WTC11 (cell line): ENCODE measurements around the gene MOGAT2. TPM values are rescaled to one million over a fixed set of nuclear protein-coding genes. Genes with fewer than 3 reads are reported as not detected.

Source experiments
- ATAC-seq: fragments of 200-7000 bp; cut with Tn5 transposase; 2 replicates; pipeline ENCODE4 v1.10.0; 2021; ENCODE audit warnings: mild to moderate bottlenecking, moderate library complexity
- CTCF ChIA-PET: fragments of 300-600 bp; sonication (Branson Sonifier 250); formaldehyde crosslinking; loops from one replicate; lab custom pipeline; 2021; ENCODE audit warnings: antibody characterized with exemption; lab: Charles Lee
- POLR2A ChIA-PET: fragments of 350-600 bp; sonication (Branson Sonifier 250); formaldehyde crosslinking; loops from one replicate; lab custom pipeline; 2021; ENCODE audit warnings: antibody characterized with exemption; lab: Charles Lee
- DNase-seq: peaks from one replicate; pipeline ENCODE4 v3.0.0; 2021; ENCODE audit warnings: low spot score
- H3K27ac Mint-ChIP-seq: 2 replicates; pipeline ENCODE4 v1.8.0; 2021; ENCODE audit warnings: mixed read lengths
- H3K27me3 Mint-ChIP-seq: 2 replicates; pipeline ENCODE4 v1.8.0; 2021; ENCODE audit warnings: low read depth, mild to moderate bottlenecking, moderate library complexity, mixed read lengths
- H3K36me3 Mint-ChIP-seq: 2 replicates; pipeline ENCODE4 v1.8.0; 2021; ENCODE audit warnings: mixed read lengths
- H3K4me1 Mint-ChIP-seq: 2 replicates; pipeline ENCODE4 v1.8.0; 2022; ENCODE audit warnings: mixed read lengths
- H3K4me3 Mint-ChIP-seq: 2 replicates; pipeline ENCODE4 v1.8.0; 2021; ENCODE audit warnings: mild to moderate bottlenecking, moderate library complexity, mixed read lengths
- H3K9me3 Mint-ChIP-seq: 2 replicates; pipeline ENCODE4 v1.8.0; 2021; ENCODE audit warnings: mixed read lengths
- CBFB ChIP-seq: sonication (generic); formaldehyde crosslinking; IDR thresholded peaks from 2 replicates; pipeline ENCODE4 v1.8.1; 2022; ENCODE audit warnings: mild to moderate bottlenecking, low read depth, missing genetic modification reagents
- MYBL2 ChIP-seq: sonication (generic); formaldehyde crosslinking; IDR thresholded peaks from 2 replicates; pipeline ENCODE4 v1.8.1; 2023; ENCODE audit warnings: mild to moderate bottlenecking, moderate library complexity, missing genetic modification reagents
- NR2C2 ChIP-seq: sonication (generic); formaldehyde crosslinking; IDR thresholded peaks from 2 replicates; pipeline ENCODE4 v1.8.0; 2022; ENCODE audit warnings: mild to moderate bottlenecking, missing genetic modification reagents
- PREB ChIP-seq: sonication (generic); formaldehyde crosslinking; IDR thresholded peaks from 2 replicates; pipeline ENCODE4 v1.8.1; 2022; ENCODE audit warnings: mild to moderate bottlenecking, missing genetic modification reagents, moderate library complexity, borderline replicate concordance
- RELA ChIP-seq: sonication (generic); formaldehyde crosslinking; IDR thresholded peaks from 2 replicates; pipeline ENCODE4 v1.8.1; 2022; ENCODE audit warnings: missing genetic modification reagents, mild to moderate bottlenecking, borderline replicate concordance
- TP53 ChIP-seq: sonication (generic); formaldehyde crosslinking; IDR thresholded peaks from 2 replicates; pipeline ENCODE4 v1.8.1; 2023; ENCODE audit warnings: mild to moderate bottlenecking, missing genetic modification reagents
- ZNF232 ChIP-seq: sonication (generic); formaldehyde crosslinking; IDR thresholded peaks from 2 replicates; pipeline ENCODE4 v1.8.0; 2022; ENCODE audit warnings: mild to moderate bottlenecking, missing genetic modification reagents
- ZNF423 ChIP-seq: fragments of 250-450 bp; sonication (Bioruptor Pico); IDR thresholded peaks from 2 replicates; pipeline ENCODE4 v2.1.2; 2022; ENCODE audit warnings: mild to moderate bottlenecking, moderate library complexity
- ZSCAN18 ChIP-seq: fragments of 250-450 bp; sonication (Bioruptor Pico); IDR thresholded peaks from 2 replicates; pipeline ENCODE4 v2.1.2; 2022; ENCODE audit warnings: mild to moderate bottlenecking, moderate library complexity
- total RNA-seq: library from RNA; stranded (reverse); gene quantifications from 3 replicates; pipeline ENCODE4 v1.2.3, GENCODE V29; 2021
- TF ChIP-seq, protein P1 (sequence below): sonication (generic); formaldehyde crosslinking; IDR thresholded peaks from 2 replicates; pipeline ENCODE4 v1.8.0; 2023; ENCODE audit warnings: missing genetic modification reagents, mild to moderate bottlenecking, borderline replicate concordance
- TF ChIP-seq, protein P2 (sequence below): sonication (generic); formaldehyde crosslinking; IDR thresholded peaks from 2 replicates; pipeline ENCODE4 v1.8.1; 2023; ENCODE audit warnings: mild to moderate bottlenecking, missing genetic modification reagents, borderline replicate concordance
- TF ChIP-seq, protein P3 (sequence below): sonication (generic); formaldehyde crosslinking; IDR thresholded peaks from 2 replicates; pipeline ENCODE4 v1.8.0; 2022; ENCODE audit warnings: mild to moderate bottlenecking, missing genetic modification reagents
- TF ChIP-seq, protein P4 (sequence below): fragments of 250-450 bp; sonication (Bioruptor Pico); conservative IDR thresholded peaks from 2 replicates; pipeline ENCODE4 v1.9.0; 2021; ENCODE audit warnings: mild to moderate bottlenecking
- TF ChIP-seq, protein P5 (sequence below): fragments of 250-450 bp; sonication (Bioruptor Pico); IDR thresholded peaks from 2 replicates; pipeline ENCODE4 v1.9.0; 2021; ENCODE audit warnings: mild to moderate bottlenecking, borderline replicate concordance

MOGAT2 gene
- total RNA-seq, 1 experiment from 2014 or later = not detected

GRCh38 chr11:75715688-75716087 lies 1.9 kb upstream of the MOGAT2 start:
- Mint-ChIP-seq H3K36me3 (no peaks in the 10 kb centered on the region), H3K4me3 (no peak overlapping the region), H3K4me1 (peaks cover 11% of the 10 kb centered on the region), H3K27me3 (peaks cover 56% of the 10 kb centered on the region), H3K9me3 (0 out of 2 replicates have a peak, but pooled peaks cover 4% of the 10 kb centered on the region), H3K27ac (no peak overlapping the region)
- ChIA-PET CTCF (interaction anchor here (1.6 to 1.9 kb wide), 2 partner anchors 9 to 10 kb away, joined by 8 to 9 read pairs; no protein-coding TSS in a partner anchor), POLR2A (no interaction called here)
- DNase-seq = no peak
- no peak for ATAC-seq
- TF ChIP-seq ZNF423 (CRISPR knock-in tag) (no peak), MYBL2 (CRISPR knock-in tag) (no peak), RELA (CRISPR knock-in tag) (no peak), PREB (CRISPR knock-in tag) (no peak), ZSCAN18 (CRISPR knock-in tag) (no peak), TP53 (CRISPR knock-in tag) (no peak)
- TF ChIP-seq, protein P1, sequence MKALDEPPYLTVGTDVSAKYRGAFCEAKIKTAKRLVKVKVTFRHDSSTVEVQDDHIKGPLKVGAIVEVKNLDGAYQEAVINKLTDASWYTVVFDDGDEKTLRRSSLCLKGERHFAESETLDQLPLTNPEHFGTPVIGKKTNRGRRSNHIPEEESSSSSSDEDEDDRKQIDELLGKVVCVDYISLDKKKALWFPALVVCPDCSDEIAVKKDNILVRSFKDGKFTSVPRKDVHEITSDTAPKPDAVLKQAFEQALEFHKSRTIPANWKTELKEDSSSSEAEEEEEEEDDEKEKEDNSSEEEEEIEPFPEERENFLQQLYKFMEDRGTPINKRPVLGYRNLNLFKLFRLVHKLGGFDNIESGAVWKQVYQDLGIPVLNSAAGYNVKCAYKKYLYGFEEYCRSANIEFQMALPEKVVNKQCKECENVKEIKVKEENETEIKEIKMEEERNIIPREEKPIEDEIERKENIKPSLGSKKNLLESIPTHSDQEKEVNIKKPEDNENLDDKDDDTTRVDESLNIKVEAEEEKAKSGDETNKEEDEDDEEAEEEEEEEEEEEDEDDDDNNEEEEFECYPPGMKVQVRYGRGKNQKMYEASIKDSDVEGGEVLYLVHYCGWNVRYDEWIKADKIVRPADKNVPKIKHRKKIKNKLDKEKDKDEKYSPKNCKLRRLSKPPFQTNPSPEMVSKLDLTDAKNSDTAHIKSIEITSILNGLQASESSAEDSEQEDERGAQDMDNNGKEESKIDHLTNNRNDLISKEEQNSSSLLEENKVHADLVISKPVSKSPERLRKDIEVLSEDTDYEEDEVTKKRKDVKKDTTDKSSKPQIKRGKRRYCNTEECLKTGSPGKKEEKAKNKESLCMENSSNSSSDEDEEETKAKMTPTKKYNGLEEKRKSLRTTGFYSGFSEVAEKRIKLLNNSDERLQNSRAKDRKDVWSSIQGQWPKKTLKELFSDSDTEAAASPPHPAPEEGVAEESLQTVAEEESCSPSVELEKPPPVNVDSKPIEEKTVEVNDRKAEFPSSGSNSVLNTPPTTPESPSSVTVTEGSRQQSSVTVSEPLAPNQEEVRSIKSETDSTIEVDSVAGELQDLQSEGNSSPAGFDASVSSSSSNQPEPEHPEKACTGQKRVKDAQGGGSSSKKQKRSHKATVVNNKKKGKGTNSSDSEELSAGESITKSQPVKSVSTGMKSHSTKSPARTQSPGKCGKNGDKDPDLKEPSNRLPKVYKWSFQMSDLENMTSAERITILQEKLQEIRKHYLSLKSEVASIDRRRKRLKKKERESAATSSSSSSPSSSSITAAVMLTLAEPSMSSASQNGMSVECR (CRISPR knock-in tag) = no peak
- TF ChIP-seq, protein P2, sequence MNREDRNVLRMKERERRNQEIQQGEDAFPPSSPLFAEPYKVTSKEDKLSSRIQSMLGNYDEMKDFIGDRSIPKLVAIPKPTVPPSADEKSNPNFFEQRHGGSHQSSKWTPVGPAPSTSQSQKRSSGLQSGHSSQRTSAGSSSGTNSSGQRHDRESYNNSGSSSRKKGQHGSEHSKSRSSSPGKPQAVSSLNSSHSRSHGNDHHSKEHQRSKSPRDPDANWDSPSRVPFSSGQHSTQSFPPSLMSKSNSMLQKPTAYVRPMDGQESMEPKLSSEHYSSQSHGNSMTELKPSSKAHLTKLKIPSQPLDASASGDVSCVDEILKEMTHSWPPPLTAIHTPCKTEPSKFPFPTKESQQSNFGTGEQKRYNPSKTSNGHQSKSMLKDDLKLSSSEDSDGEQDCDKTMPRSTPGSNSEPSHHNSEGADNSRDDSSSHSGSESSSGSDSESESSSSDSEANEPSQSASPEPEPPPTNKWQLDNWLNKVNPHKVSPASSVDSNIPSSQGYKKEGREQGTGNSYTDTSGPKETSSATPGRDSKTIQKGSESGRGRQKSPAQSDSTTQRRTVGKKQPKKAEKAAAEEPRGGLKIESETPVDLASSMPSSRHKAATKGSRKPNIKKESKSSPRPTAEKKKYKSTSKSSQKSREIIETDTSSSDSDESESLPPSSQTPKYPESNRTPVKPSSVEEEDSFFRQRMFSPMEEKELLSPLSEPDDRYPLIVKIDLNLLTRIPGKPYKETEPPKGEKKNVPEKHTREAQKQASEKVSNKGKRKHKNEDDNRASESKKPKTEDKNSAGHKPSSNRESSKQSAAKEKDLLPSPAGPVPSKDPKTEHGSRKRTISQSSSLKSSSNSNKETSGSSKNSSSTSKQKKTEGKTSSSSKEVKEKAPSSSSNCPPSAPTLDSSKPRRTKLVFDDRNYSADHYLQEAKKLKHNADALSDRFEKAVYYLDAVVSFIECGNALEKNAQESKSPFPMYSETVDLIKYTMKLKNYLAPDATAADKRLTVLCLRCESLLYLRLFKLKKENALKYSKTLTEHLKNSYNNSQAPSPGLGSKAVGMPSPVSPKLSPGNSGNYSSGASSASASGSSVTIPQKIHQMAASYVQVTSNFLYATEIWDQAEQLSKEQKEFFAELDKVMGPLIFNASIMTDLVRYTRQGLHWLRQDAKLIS (CRISPR knock-in tag) = no peak

GRCh38 chr11:75716659-75717058 lies 979 bp upstream of the MOGAT2 start:
- POLR2A ChIA-PET = no interaction called here
- Mint-ChIP-seq H3K9me3 (no peaks in the 10 kb centered on the region), H3K36me3 (no peaks in the 10 kb centered on the region), H3K4me1 (peaks cover 11% of the 10 kb centered on the region), H3K27ac (no peak overlapping the region), H3K27me3 (peaks cover 56% of the 10 kb centered on the region), H3K4me3 (no peak overlapping the region)
- CTCF ChIA-PET = interaction anchor here (0.6 to 1.9 kb wide), 2 partner anchors 10 to 48 kb away, joined by 4 to 8 read pairs; partner anchors contain the start of gene MAP6
- ATAC-seq (peak; percentile 22), DNase-seq (no peak)
- TF ChIP-seq, protein P3, sequence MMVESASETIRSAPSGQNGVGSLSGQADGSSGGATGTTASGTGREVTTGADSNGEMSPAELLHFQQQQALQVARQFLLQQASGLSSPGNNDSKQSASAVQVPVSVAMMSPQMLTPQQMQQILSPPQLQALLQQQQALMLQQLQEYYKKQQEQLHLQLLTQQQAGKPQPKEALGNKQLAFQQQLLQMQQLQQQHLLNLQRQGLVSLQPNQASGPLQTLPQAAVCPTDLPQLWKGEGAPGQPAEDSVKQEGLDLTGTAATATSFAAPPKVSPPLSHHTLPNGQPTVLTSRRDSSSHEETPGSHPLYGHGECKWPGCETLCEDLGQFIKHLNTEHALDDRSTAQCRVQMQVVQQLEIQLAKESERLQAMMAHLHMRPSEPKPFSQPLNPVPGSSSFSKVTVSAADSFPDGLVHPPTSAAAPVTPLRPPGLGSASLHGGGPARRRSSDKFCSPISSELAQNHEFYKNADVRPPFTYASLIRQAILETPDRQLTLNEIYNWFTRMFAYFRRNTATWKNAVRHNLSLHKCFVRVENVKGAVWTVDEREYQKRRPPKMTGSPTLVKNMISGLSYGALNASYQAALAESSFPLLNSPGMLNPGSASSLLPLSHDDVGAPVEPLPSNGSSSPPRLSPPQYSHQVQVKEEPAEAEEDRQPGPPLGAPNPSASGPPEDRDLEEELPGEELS (CRISPR knock-in tag) = no peak
- TF ChIP-seq CBFB (CRISPR knock-in tag) (no peak), ZNF232 (CRISPR knock-in tag) (no peak), NR2C2 (CRISPR knock-in tag) (no peak)
- TF ChIP-seq, protein P4, sequence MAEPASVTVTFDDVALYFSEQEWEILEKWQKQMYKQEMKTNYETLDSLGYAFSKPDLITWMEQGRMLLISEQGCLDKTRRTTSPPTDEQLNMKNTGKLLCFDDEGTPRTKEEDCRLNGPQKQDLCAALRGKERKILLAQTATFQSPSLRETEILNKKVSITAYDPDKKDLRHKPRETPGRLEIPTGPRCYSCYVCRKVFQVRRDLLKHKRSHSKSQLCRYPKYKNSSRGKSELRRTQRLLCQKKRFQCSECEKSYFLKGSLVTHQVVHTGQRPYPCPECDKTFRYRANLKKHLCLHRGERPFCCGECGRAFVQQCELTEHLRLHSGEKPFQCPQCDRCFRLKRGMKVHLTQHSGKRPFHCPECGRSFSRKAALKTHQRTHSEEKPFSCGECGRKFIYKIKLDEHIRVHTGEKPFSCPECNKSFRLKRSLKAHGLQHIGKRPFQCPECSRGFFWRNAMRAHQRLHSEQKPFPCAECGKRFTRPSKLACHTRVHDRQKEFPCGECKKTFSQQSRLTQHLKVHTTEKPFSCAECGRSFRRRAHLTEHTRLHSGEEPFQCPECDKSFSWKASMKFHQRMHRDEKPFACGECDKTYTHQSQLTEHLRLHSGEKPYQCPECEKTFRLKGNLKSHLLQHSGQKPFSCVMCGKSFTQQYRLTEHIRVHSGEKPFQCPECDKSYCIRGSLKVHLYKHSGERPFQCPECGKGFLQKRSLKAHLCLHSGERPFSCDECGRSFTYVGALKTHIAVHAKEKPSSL (CRISPR knock-in tag) = no peak
- TF ChIP-seq, protein P5, sequence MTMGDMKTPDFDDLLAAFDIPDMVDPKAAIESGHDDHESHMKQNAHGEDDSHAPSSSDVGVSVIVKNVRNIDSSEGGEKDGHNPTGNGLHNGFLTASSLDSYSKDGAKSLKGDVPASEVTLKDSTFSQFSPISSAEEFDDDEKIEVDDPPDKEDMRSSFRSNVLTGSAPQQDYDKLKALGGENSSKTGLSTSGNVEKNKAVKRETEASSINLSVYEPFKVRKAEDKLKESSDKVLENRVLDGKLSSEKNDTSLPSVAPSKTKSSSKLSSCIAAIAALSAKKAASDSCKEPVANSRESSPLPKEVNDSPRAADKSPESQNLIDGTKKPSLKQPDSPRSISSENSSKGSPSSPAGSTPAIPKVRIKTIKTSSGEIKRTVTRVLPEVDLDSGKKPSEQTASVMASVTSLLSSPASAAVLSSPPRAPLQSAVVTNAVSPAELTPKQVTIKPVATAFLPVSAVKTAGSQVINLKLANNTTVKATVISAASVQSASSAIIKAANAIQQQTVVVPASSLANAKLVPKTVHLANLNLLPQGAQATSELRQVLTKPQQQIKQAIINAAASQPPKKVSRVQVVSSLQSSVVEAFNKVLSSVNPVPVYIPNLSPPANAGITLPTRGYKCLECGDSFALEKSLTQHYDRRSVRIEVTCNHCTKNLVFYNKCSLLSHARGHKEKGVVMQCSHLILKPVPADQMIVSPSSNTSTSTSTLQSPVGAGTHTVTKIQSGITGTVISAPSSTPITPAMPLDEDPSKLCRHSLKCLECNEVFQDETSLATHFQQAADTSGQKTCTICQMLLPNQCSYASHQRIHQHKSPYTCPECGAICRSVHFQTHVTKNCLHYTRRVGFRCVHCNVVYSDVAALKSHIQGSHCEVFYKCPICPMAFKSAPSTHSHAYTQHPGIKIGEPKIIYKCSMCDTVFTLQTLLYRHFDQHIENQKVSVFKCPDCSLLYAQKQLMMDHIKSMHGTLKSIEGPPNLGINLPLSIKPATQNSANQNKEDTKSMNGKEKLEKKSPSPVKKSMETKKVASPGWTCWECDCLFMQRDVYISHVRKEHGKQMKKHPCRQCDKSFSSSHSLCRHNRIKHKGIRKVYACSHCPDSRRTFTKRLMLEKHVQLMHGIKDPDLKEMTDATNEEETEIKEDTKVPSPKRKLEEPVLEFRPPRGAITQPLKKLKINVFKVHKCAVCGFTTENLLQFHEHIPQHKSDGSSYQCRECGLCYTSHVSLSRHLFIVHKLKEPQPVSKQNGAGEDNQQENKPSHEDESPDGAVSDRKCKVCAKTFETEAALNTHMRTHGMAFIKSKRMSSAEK (CRISPR knock-in tag) = no peak
